Measurements from ENCODE around the gene ORAI2.

The ORAI2 gene

DNA sequence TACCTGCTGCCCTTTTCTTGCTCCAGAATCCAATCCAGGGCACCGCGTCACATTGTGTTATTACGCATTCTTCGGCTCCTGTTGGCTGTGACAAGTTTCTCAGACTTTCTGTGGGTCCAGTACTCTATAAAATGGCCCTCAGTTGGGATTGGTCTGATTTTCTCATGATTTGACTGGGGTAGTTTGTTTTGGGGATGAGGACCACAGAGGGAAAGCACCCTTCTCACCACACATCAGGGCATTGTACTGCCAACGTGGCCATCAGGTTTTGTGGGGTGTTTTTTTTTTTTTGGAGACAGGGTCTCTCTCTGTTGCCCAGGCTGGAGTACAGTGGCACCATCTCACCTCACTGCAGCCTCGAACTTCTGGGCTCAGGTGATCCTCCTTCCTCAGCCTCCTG, 17.0 kb upstream of the ORAI2 start:
- no peak for DNase-seq

DNA sequence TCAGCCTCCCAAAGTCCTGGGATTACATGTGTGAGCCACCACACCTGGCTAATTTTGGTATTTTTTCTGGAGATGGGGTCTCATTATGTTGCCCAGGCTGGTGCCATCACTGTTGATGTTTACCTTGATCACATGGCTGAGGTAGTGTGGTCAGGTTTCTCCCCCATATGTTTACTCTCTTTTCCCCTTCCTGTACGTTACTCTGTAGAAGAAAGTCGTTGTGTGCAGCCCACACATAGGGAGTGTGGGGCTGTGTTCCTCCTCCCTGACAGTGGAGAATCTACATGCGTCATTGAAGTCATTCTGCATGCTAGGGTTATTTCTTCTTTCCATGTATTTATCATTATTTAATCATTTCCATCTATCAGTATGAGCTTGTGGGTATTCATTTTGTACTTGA, 16.3 kb upstream of the ORAI2 start:
- DNase-seq: no peak

DNA sequence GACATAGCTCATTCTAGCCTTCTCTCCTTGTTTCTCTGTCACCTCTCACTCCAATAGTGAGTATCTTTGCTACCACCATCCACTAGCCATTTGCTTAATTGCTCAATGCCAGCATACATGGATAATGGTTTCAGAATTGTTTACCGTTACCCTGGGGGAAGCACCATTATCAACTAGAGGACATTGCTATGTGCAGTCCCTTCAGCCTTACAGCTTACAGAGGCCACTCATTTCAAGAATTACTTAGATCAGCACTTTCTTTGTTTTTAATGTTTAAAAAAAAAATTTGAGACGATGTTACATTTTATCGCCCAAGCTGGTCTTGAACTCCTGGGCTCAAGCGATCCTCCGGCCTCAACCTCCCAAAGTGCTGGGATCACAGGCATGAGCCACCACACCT, 14.8 kb upstream of the ORAI2 start:
- no peak for DNase-seq

DNA sequence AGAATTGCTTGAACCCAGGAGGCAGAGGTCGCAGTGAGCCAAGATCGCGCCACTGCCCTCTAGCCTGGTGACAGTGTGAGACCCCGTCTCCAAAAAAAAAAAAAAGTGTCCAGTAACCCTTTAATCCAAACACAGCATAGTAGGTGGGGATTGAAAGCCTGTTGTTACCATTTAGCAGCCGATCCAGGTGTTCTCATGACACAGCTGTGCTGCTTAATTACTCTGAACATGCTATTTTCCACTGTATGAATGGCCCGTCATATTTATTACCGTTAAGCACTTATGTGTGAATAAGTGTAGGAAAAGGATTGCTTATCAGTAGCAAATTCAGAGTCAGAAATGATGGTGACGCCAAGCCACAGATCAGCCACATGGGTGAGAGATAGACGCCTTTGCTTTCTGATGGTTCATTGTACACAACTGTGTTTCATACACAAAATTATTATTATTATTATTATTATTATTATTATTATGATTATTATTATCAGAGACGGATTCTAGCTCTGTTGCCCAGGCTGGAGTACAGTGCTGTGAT, 11.6 kb upstream of the ORAI2 start:
- DNase-seq: no peak

DNA sequence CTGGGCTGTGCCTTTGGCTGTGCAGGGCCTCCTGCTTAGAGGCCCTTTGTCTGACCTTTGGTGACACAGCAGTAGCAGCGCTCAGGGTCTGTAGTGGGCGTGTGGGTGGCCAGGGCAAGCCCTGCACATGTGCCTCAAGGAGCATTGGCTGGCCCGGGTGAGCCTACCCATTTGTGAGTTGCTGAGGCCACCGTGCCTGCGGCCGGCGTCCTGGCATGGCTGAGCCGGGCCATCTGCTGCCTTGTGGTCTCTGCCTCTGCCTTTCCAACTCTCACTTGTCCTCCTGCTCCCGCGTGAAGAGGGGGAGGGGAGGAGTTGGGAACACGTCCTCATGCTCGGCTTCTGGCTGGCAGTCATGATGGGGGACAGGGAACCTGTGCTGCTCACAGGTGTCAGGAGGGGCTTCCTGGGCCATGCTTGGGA, 9.2 kb upstream of the ORAI2 start:
- no peak for DNase-seq

DNA sequence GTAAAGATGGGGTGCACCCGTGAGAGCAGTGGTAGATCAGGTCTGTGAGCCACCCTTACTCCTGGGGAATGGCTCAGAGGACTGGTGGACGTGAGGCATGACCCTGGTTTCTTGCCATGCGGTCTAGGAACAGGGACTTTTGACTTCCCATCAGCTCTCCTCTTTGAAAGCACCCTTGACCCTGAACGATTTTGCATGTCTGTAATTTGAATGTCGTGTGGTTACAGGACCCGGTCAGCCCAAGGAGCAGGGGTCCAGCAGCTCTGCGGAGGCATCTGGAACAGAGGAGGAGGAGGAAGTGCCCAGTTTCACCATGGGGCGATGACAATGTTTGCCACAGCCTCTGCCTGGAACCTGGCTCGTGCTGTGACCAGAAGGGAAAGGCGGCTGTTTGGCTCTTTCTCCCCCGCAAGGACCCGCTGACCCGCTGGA, 8.6 kb upstream of the ORAI2 start:
- no peak for DNase-seq

DNA sequence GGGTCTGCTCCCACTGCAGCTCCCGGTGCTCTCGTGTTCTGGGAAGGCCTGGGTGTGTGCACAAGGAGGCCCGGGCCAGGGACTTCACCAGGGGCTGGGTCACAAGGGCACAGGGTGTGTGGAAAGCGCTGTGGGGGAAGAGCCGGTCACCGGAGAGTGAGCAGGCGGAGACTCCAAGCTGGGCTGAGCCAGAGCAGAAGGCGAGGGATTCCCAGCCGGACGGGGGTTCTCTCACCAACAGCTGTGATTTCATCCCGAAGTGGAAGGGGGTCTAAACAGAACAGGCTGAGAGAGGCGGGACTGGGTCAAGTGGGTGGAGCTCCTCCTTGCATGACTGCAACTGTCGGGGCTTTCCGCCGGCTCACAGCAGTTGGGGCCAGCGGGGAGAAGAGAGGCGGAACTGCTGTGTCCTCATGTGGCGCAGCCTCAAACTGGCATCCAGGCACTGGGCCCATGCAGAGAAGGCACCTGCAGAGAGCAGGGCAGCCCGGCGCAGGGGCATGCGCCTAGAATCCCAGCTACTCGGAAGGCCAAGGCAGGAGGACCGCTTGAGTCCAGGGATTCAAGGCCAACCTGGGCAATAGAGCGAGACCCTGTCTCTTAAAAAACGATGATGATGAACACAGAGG, 7.6 kb upstream of the ORAI2 start:
- DNase-seq: no peak

DNA sequence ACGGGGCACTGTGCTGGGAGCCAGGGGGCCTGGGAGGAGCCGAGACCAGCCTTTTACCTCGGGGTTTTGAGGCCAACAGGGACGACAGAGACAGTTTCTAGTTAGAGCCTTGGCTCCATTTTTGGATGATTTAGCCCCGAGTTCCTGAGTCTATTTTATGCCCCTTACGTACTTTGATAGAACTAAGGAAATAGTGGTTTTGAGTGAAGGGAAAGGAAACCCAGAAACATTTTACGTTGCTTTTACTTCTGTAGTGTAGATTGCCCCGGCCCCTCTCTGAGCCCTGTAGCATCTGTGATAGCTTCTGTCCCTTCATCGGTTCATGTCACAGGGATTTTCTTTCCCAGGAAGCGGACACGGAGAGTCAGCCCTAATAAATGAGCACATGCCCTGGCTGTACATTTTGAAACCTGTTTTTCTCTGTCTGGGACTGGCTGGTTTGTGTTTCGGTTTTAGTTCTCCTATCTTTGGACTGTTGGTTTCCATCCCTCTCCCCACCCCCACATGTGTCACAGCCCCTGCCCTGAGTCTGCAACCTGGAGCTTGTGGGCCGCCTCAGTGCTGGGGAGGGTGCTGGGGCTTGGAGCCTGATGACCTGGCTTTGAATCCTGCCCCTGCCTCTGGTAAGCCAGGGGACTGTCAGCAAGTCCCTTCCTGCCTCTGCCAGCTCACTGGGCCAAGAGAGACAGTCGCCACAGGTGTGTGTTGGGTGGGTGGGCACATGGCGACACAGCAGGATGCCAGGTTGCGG, 6.9 kb upstream of the ORAI2 start:
- DNase-seq: no peak

DNA sequence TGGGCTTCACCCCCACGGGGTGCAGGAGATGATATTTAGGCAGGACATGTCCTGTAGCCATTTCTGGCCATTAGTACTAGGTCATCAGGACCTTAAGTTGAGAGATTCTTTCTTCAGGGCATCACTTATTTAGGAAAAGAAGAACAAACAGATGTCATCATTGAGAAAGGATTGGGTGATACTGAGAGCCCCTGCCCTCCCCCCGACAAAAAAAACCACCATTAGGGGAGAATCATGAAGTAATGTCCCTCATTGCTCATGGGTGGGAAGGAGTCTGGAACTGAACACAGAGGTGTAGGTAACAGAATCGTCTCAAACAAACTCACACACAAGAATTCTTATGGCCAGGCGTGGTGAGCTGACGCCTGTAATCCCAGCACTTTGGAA, 6.4 kb upstream of the ORAI2 start:
- DNase-seq: no peak

DNA sequence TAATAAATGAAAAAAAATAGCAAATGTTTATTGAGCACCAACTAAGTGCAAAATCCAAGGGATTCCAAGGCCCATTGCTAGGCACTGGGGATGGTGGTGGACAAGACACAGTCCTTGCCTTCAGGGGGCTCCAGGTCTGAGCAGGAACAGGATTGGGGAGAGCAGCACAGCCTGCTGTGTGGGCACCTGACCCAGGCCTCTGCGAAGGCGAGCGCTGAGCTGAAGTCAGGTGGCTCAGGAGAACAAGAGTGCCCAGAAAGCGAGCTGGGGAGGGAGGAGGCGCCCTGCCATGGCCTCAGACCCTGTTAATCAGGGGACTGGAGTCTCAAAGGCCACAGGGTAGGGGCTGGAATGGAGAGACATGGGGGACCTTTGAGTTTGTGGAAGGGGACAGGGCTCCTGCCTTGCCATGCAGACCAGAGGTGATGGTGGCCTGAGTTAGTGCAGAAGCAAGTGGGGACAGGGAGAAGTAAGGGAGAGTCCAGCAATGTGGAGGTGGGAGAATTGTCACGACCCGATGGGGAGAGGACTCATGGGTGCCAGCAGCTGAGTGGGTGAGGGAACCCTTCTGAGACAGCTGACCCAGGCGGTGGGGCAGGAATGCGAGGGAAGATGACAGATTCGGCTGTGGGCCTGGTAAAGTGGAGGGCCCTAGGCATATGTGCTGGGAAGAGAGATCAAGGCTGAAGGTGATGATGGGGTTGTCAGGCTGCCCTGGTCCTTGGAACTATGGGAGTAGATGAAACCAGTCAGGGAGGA, 4.1 kb upstream of the ORAI2 start:
- no peak for DNase-seq

DNA sequence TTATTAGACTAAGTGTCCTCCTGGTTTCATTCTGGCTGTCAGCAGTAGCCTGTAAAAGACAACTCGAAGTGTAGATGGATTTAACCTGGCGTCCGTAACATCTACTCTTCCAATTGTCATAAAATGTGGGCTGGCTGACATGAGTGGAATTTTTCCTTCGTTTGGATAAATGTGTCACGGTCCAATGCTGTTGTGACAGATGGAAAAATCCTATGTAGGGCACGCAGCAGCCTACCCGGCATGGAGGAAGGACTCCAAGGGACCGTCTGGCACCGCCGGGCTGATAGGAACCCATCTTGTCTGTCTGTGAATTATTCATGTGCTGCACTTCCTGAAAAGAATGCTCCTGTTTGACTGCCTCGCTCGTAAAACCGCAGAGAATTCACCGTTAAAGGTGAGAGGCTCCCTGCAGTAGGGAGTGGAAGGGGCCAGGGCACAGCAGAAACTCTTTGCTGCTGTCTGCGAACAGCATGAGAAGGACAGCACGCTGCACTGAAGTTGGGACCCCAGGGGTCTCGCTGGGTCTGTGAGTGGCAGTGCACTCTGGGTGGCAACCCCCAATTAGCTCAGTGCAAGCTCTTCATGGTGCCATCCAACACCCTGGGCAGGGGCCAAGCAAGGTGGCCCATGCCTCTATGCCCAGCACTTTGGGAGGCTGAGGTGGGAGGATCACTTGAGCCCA, 1.6 kb upstream of the ORAI2 start:
- peak; percentile 2 for DNase-seq

DNA sequence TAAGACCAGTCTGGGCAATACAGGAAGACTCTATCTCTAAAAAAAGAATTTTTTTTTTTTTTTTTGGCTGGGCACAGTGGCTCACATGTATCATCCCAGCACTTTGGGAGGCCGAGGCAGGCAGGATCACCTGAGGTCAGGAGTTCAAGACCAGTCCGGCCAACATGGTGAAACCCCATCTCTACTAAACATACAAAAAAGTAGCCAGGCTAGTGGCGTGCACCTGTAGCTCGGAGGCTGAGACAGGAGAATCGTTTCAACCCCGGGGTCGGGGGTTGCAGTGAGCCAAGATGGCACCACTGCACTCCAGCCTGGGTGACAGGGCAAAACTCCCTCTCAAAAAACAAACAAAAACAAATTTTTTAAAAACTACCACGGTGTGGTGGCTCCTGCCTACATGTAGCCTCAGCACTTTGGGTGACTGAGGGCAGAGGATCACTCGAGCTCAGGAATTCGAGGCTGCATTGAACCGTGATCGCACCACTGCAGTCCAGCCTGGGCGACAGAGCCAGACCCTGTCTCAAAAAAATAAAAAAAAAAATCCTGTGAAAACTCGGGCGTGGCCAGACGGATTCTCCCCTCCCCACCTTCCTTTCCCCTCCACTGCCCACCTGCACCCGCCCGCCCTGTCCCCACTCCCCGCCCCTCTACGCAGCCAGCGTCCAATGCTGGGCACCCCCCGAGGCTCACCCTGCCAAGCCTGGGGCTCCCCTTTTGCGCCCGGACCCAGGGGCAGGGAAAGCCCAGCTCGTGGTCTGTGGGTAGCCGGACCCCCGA, 745 bp upstream of the ORAI2 start:
- no peak for DNase-seq

DNA sequence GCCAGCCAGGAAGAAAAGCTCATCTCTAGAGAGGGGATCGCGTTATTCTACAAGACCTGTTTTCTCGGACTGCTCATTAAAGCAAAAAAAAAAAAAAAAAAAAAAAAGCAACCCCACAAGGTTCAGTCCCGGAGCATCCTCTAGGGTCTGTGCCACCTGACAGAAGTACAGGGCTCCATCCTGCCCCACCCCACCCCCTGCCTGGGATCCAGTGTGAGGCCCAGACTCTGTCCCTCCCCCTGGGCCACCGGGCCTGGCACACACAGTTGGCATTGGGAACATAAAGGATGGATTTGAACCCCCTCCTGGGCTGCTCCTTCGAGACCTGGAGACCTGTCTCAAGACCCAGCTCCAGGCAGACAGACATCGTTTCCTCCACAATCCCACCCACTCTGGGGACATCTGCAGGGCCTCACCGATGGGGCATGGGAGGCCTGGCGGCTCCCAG, 688 bp downstream of the ORAI2 start:
- no peak for DNase-seq

DNA sequence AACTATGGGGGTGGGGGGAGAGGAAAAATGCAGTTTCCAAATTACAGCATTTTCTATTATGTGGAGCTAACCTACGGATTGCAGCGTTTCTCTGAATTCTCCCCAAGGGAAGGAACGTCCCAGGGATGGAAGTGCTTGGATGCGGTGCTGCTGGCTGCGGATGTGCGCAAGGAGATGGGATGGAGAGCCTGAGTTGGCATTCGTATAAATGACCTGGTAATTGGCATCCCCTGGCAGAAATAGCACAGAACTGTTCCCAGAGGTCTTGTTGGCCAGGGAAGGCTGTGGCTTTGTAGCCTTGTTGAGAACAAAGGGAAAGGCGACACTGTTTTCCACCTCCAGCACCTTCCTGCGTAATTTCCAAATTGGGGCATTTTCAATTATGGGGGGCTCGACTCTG, 2.7 kb downstream of the ORAI2 start:
- no peak for DNase-seq

DNA sequence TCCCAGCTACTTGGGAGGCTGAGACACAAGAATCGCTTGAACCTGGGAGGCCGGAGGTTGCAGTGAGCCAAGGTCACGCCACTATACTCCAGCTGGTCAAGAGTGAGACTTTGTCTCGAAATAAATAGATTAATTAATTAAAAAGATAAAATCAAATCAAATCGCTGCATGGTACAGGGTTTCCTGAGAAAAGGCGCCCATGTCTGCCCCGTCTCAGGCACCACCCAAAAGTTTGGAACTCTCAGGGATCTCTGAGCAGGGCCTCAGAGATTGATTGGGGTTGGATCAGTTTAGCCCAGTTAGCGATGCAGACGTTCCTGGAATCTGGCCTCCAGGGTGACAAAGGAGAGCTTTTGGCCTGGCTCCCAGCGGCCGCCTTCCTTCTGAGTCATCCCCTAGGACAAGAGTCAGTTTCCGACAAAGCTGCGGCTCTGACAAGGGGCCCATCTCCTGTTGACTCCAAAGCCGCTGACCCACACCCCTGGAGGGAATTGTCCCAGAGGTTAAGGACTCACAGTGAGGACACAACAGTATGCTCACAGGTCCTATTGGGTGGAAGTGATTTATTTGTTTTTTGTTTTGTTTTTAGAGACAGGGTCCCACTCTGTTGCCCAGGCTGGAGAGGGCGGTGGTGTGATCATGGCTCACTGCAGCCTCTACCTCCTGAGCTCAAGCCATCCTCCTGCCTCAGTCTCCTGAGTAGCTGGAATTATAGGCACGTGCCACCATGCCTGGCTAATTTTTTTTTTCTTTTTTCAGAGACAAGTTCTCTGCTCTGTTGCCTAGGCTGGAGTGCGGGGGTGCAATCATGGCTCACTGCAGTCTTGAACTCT, 6.8 kb downstream of the ORAI2 start:
- DNase-seq: no peak

DNA sequence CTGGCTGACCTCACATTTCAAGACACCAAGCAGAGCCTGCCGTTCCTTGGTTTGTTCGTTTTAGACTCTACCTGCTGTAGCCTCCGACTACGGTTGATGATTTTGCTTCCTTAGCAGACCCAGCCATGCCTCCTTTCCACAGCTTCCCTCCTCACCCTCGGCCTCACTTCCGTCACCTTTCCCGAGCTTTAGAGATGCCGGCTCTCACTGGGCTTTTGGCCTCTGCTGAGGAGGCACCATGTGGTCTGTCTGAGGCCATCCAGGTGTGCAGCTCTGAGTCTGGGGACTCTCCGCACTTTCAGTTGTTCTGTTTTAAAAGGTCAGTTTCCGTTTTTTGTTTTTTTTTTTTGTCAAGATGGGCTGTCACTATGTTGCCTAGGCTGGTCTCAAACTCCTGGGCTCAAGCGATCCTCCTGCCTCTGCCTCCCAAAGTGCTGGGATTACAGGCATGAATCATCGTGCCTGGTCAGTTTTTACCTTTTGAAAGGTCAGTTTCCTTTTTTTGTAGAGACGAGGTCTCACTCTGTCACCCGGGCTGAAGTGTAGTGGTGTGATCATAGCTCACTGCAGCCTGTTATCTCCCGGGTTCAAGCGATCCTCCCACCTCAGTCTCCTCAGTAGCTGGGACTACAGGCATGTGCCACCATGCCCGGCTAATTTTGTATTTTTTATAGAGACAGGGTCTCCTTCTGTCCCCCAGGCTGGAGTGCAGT, 11.7 kb downstream of the ORAI2 start:
- DNase-seq: no peak

DNA sequence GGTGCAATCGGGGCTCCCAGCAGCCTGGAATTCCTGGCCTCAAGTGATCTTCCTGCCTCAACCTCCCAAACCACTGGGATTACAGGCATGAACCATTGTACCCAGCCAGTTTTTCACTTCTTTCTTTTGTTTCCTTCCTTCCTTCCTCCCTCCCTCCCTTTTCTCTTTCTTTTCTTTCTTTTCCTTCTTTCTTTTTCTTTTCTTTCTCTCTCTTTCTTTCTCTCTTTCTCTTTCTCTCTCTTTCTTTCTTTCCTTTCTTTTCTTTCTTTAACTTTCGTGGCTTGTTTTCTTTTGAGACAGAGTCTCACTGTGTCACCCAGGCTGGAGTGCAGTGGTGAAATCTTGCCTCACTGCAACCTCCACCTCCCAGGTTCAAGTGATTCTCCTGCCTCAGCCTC, 12.3 kb downstream of the ORAI2 start:
- no peak for DNase-seq

DNA sequence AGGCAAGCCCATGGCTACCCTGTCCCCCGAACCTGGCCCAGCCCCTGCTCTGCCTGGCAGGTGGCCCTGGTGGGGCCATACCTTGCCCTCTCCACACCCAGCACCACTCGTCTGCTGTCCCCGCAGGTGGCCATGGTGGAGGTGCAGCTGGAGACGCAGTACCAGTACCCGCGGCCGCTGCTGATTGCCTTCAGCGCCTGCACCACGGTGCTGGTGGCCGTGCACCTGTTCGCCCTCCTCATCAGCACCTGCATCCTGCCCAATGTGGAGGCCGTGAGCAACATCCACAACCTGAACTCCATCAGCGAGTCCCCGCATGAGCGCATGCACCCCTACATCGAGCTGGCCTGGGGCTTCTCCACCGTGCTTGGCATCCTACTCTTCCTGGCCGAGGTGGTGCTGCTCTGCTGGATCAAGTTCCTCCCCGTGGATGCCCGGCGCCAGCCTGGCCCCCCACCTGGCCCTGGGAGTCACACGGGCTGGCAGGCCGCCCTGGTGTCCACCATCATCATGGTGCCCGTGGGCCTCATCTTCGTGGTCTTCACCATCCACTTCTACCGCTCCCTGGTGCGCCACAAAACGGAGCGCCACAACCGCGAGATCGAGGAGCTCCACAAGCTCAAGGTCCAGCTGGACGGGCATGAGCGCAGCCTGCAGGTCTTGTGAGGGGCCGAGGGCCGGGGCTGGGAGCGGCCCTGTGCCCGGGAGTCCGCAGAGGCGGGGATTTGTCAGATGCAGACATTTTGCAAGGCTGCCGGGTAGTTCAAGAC, 13.2 kb downstream of the ORAI2 start:
- no peak for DNase-seq

DNA sequence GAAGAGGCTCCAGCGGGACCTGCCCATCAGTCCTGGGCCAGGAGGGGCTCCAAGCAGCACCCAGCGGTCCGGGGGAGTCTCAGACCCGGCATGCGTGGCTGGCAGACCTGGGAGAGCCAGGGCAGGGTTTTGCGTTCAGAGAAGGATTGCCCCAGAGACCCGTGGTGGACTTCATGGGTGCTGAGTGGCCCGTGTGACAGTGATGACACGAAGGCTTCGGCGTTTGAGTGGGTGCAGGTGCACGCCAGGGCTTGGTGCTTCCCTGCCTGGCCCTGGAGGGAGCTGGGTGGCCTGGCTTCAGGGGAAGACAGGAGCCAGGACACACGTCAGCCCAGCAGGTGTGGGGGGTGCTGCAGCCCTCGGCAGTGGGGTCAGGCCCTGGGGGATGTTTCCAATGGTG, 13.9 kb downstream of the ORAI2 start:
- DNase-seq: no peak

DNA sequence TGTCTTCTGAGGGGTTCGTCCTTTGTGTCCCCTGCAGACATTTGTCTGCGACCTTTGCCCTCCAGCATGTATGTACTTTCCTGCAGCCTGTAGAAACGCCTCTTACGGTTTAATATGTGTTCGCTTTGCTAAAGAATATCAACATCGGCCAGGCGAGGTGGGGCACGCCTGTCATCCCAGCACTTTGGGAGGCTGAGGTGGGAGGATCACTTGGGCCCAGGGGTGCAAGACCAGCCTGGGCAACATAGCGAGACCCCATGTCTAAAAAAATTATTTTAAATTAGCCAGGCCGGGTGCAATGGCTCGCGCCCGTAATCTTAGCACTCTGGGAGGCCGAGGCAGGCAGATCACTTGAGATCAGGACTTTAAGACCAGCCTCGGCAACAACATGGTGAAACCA, 15.8 kb downstream of the ORAI2 start:
- DNase-seq: no peak
